ENCODE measurements around the gene LDLRAP1. TPM values are rescaled to one million over a fixed set of nuclear protein-coding genes. Genes with fewer than 3 reads are reported as not detected.

The LDLRAP1 gene, protein sequence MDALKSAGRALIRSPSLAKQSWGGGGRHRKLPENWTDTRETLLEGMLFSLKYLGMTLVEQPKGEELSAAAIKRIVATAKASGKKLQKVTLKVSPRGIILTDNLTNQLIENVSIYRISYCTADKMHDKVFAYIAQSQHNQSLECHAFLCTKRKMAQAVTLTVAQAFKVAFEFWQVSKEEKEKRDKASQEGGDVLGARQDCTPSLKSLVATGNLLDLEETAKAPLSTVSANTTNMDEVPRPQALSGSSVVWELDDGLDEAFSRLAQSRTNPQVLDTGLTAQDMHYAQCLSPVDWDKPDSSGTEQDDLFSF
- total RNA-seq (22.4 and 24.3 TPM in 2 replicates), polyA plus RNA-seq (16.3 and 22.7 TPM in 2 replicates), polyA minus RNA-seq (15.5 and 23.3 TPM in 2 replicates)
- total RNA-seq (2013) = 14.3 TPM

DNA sequence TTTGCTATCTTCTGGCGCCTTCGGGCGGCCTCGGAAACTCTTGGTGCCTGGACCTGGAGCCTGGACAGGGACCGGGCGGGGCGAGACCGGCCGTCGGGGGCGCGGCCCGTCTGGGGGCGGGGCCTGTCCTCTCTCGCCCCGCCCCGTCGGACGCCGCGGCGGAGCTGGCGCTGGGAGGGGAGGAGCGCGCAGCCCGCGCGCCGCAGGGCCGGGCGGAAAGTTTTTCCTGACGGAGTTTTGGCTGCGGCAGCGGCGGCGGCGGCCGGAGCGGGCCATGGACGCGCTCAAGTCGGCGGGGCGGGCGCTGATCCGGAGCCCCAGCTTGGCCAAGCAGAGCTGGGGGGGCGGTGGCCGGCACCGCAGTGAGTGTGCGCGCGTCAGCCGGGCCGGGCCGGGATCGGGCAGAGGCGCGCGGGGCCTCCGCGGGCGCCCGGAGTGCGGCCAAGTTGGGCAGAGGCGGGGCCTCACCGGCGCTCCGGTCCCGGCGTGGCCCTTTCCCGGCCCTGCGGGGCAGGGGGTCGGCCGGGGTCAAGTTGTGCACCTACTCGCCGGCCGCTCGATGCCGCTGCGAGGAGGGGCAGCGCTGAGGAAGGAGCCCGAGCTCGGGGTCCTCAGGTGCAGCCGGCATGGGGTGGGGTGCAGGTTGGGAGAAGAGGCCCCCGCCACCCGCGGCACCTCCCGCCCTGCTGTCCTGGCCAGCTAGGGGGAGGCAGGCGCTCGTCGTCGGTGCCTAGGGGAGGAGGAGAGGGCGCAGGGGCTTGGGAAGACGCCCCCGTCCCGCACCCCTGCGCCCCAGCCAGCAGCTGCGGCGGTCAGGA, at the start of gene LDLRAP1:
LDLRAP1 (plus strand) TSS at position 182 of the 818 bp plus-strand sequence; CDS start at position 275, 93 bp downstream.
- Mint-ChIP-seq H3K27ac (peak within 1 kb of the TSS; percentile 78), H3K27me3 (no peaks in the 10 kb centered on the region), H3K4me3 (peak within 1 kb of the TSS; percentile 85), H3K4me1 (peaks cover 22% of the 10 kb centered on the region), H3K9me3 (ENCODE audit: insufficient read depth) (no peaks in the 10 kb centered on the region)
- intact Hi-C loops (cut with micrococcal nuclease) = no loop called here
- ChIA-PET POLR2A (interaction anchor here (0.9 kb wide), 1 partner anchor 21 kb away, joined by 3 read pairs; no protein-coding TSS in a partner anchor), CTCF (interaction anchor here (0.7 to 1.2 kb wide), 4 partner anchors 12 to 29 kb away, joined by 3 read pairs; no protein-coding TSS in a partner anchor)
- peak; percentile 74 for DNase-seq
- Histone ChIP-seq H3K4me1 (ENCODE audit: control insufficient read depth in 2 of 2, insufficient read depth in 2 of 2, low read length in 2 of 2) (peaks cover 15 to 34% of the 10 kb centered on the region in 2 donors), H4K20me1 (ENCODE audit: control insufficient read depth, insufficient read depth, low read length, poor library complexity, severe bottlenecking) (peaks cover 26% of the 10 kb centered on the region), H3K27ac (ENCODE audit: low read length in 2 of 2) (peak within 1 kb of the TSS in 1 of 2 donors; percentile 12), H3K36me3 (replicated peaks in 1 of 2; ENCODE audit: control extremely low read depth in 1 of 2, control insufficient read depth in 1 of 2, extremely low read depth in 1 of 2, insufficient read depth in 2 of 2, low read length in 1 of 2) (no peaks in the 10 kb centered on the region), H2AFZ (ENCODE audit: insufficient read depth, low read depth, low read length, poor library complexity, severe bottlenecking) (peak within 1 kb of the TSS; percentile 76), H3K79me2 (ENCODE audit: control insufficient read depth, insufficient read depth, low read length) (peaks cover 34% of the 10 kb centered on the region), H3K4me2 (replicated peaks; ENCODE audit: low read depth, low read length, poor library complexity, severe bottlenecking) (peak within 1 kb of the TSS; percentile 97), H3K4me3 (ENCODE audit: control extremely low read depth in 1 of 5, extremely low read depth in 1 of 5, insufficient read depth in 1 of 5, low read depth in 2 of 5, low read length in 4 of 5) (peak within 1 kb of the TSS; percentile 15 to 75 (median 66)), H3K9ac (ENCODE audit: low read length) (peak within 1 kb of the TSS; percentile 79), H3K27me3 (replicated peaks in 1 of 4; ENCODE audit: control extremely low read depth in 1 of 4, control insufficient read depth in 3 of 4, insufficient read depth in 4 of 4, low read length in 3 of 4) (peaks cover 0 to 13% (median 3%) of the 10 kb centered on the region in 4 experiments), H3K9me3 (ENCODE audit: control extremely low read depth in 1 of 3, control insufficient read depth in 2 of 3, insufficient read depth in 1 of 3, low read length in 2 of 3) (no peaks in the 10 kb centered on the region)
- ATAC-seq (ENCODE audit: low read depth) = peak; percentile 97
- TF ChIP-seq, protein P1, sequence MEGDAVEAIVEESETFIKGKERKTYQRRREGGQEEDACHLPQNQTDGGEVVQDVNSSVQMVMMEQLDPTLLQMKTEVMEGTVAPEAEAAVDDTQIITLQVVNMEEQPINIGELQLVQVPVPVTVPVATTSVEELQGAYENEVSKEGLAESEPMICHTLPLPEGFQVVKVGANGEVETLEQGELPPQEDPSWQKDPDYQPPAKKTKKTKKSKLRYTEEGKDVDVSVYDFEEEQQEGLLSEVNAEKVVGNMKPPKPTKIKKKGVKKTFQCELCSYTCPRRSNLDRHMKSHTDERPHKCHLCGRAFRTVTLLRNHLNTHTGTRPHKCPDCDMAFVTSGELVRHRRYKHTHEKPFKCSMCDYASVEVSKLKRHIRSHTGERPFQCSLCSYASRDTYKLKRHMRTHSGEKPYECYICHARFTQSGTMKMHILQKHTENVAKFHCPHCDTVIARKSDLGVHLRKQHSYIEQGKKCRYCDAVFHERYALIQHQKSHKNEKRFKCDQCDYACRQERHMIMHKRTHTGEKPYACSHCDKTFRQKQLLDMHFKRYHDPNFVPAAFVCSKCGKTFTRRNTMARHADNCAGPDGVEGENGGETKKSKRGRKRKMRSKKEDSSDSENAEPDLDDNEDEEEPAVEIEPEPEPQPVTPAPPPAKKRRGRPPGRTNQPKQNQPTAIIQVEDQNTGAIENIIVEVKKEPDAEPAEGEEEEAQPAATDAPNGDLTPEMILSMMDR (IDR thresholded peaks at IDR 0.05) = no peak
- TF ChIP-seq EZH2 (IDR thresholded peaks at IDR 0.05; ENCODE audit: borderline replicate concordance, insufficient read depth, low read depth, low read length, poor library complexity, severe bottlenecking) = no peak
- under 1% methylated on average over 99 of the region's 99 CpGs for WGBS (ENCODE audit: insufficient coverage)

All from B cell (primary cell).